ENCODE data around the gene MRTFB. TPM values are rescaled to one million over a fixed set of nuclear protein-coding genes. Genes with fewer than 3 reads are reported as not detected.

MRTFB gene
- total and polyA plus RNA-seq, 2 experiments from 2014 or later, result 13.9 to 22.2 TPM

DNA sequence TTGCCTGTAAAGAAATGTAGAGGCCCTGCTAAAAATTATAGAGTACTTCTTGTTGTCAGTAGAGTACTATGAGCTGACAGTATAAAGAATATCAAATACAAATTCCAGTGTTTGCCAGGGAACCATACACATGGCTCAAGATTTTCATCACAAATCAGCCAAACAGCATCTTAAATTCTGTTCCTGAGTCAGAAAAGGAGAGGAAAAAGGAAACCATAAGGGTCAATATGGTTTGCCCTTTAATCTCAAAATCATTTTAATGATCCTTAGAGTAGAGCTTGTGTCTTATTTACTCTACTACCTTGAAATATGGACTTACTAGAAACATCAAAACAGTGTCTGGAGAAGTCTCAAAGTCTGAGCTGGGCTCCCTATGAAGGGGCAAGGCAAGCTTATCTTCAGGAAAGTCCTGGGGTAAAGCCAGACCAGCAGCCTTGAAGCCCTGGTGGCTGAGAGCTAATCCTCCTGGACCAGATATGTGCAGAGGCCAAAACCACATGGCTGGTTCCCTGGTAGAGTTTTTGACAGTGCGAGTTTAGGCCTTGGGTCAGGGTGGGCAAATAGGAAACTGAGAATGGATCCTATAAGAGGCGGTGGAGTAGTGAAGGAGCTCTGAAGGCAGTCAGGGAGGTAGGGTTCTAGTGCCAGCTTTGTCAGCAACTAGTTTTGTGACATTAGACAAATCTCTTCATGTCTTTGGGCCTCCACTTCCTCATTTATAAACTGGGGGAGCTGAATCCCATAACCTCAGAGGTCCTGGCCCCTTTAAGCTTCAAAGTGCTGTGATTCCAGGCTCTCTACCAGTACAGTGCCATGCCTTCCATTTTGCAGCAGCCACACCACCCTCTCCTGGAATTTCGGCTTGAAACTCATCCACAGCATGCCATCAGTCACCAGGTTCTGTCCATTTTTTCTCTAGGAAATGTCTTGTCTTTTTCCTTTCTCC, 38.9 kb downstream of the MRTFB start:
- H3K4me1 Mint-ChIP-seq, result peaks cover 31% of the 10 kb centered on the region
- H3K27ac ChIP-seq (ENCODE audit: low read depth), result no peak overlapping the region
- H3K36me3 Mint-ChIP-seq (ENCODE audit: low read depth), result no peaks in the 10 kb centered on the region
- peaks cover 71% of the 10 kb centered on the region for H3K79me2 ChIP-seq (replicated peaks; ENCODE audit: insufficient read depth)
- H3K4me3 Mint-ChIP-seq, result no peak overlapping the region; the same call in 2 of the 3 replicates
- no peak overlapping the region for H2AFZ ChIP-seq
- H3K4me2 ChIP-seq, result peak overlapping the region; percentile 38
- peaks cover 18% of the 10 kb centered on the region for H4K20me1 ChIP-seq (replicated peaks; ENCODE audit: insufficient read depth)
- no peaks in the 10 kb centered on the region for H3K27me3 ChIP-seq (ENCODE audit: insufficient read depth)
- no peaks in the 10 kb centered on the region for H3F3A ChIP-seq (replicated peaks; ENCODE audit: low read depth)
- H3K27ac Mint-ChIP-seq, result no peak overlapping the region
- no peak for TF ChIP-seq EZH2phosphoT487 (IDR thresholded peaks at IDR 0.05; ENCODE audit: unreplicated experiment)
- TF ChIP-seq ZNF331 (CRISPR knock-in tag; IDR thresholded peaks at IDR 0.05; ENCODE audit: low read depth), result no peak
- TF ChIP-seq JUNB (IDR thresholded peaks at IDR 0.05; ENCODE audit: unreplicated experiment), result no peak
- no peak for TF ChIP-seq EZH2 (IDR thresholded peaks at IDR 0.05; ENCODE audit: low read depth, unreplicated experiment)
- TF ChIP-seq, protein P1, sequence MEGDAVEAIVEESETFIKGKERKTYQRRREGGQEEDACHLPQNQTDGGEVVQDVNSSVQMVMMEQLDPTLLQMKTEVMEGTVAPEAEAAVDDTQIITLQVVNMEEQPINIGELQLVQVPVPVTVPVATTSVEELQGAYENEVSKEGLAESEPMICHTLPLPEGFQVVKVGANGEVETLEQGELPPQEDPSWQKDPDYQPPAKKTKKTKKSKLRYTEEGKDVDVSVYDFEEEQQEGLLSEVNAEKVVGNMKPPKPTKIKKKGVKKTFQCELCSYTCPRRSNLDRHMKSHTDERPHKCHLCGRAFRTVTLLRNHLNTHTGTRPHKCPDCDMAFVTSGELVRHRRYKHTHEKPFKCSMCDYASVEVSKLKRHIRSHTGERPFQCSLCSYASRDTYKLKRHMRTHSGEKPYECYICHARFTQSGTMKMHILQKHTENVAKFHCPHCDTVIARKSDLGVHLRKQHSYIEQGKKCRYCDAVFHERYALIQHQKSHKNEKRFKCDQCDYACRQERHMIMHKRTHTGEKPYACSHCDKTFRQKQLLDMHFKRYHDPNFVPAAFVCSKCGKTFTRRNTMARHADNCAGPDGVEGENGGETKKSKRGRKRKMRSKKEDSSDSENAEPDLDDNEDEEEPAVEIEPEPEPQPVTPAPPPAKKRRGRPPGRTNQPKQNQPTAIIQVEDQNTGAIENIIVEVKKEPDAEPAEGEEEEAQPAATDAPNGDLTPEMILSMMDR (conservative IDR thresholded peaks at IDR 0.05; ENCODE audit: low read depth in 2 of 2), result no peak
- TF ChIP-seq, protein P2, sequence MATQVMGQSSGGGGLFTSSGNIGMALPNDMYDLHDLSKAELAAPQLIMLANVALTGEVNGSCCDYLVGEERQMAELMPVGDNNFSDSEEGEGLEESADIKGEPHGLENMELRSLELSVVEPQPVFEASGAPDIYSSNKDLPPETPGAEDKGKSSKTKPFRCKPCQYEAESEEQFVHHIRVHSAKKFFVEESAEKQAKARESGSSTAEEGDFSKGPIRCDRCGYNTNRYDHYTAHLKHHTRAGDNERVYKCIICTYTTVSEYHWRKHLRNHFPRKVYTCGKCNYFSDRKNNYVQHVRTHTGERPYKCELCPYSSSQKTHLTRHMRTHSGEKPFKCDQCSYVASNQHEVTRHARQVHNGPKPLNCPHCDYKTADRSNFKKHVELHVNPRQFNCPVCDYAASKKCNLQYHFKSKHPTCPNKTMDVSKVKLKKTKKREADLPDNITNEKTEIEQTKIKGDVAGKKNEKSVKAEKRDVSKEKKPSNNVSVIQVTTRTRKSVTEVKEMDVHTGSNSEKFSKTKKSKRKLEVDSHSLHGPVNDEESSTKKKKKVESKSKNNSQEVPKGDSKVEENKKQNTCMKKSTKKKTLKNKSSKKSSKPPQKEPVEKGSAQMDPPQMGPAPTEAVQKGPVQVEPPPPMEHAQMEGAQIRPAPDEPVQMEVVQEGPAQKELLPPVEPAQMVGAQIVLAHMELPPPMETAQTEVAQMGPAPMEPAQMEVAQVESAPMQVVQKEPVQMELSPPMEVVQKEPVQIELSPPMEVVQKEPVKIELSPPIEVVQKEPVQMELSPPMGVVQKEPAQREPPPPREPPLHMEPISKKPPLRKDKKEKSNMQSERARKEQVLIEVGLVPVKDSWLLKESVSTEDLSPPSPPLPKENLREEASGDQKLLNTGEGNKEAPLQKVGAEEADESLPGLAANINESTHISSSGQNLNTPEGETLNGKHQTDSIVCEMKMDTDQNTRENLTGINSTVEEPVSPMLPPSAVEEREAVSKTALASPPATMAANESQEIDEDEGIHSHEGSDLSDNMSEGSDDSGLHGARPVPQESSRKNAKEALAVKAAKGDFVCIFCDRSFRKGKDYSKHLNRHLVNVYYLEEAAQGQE (IDR thresholded peaks at IDR 0.05; ENCODE audit: unreplicated experiment), result no peak
- H3K4me1 ChIP-seq (ENCODE audit: insufficient read depth), result peaks cover 14% of the 10 kb centered on the region
- no peaks in the 10 kb centered on the region for H3K9me2 ChIP-seq (ENCODE audit: insufficient read depth)
- ATAC-seq (peak; percentile 51), DNase-seq (ENCODE audit: low spot score) (peak; percentile 18)
- no peaks in the 10 kb centered on the region for H3K36me3 ChIP-seq (ENCODE audit: insufficient read depth)
- H3K27me3 Mint-ChIP-seq (ENCODE audit: insufficient read depth, low read depth, poor library complexity), result no peaks in the 10 kb centered on the region
- H3K4me3 ChIP-seq, result no peak overlapping the region
- H3K9me3 Mint-ChIP-seq, result no peaks in the 10 kb centered on the region

DNA sequence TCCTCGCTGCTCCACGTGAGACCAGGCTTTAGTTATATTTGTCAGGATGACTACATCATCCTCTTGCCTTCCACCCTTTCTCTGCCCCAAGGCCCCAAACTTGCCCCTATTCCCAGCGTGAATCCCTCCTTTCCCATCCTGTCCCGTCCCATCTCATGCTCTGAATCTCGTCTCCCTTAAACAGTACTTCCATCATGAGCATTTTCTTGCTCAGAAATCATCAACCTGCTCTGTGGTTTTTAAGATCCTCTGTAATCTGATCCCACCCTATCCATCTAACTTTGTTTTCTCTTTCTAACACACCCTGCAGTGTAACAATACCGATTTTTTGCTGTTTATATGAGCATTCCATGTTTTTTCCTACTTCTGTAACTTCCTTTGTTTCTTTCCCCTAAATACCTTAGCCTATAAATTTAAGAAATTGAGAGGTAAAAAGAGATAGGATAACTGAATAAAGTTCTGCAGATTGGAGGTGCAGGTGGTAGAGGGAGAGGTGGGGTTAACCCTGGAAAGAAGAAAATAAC, 39.7 kb downstream of the MRTFB start:
- Histone ChIP-seq H3K4me2 (peak overlapping the region; percentile 38), H3K4me3 (no peak overlapping the region), H3K36me3 (ENCODE audit: insufficient read depth) (no peaks in the 10 kb centered on the region), H3K79me2 (replicated peaks; ENCODE audit: insufficient read depth) (peaks cover 70% of the 10 kb centered on the region), H3K27ac (ENCODE audit: low read depth) (no peak overlapping the region), H3K4me1 (ENCODE audit: insufficient read depth) (peaks cover 14% of the 10 kb centered on the region), H3K9me2 (ENCODE audit: insufficient read depth) (no peaks in the 10 kb centered on the region), H3F3A (replicated peaks; ENCODE audit: low read depth) (no peaks in the 10 kb centered on the region), H4K20me1 (replicated peaks; ENCODE audit: insufficient read depth) (peaks cover 14% of the 10 kb centered on the region), H2AFZ (no peak overlapping the region), H3K27me3 (ENCODE audit: insufficient read depth) (no peaks in the 10 kb centered on the region)
- peaks cover 29% of the 10 kb centered on the region for H3K4me1 Mint-ChIP-seq
- ATAC-seq (no peak), DNase-seq (ENCODE audit: low spot score) (no peak)
- H3K36me3 Mint-ChIP-seq (ENCODE audit: low read depth), result no peaks in the 10 kb centered on the region
- H3K9me3 Mint-ChIP-seq, result no peaks in the 10 kb centered on the region
- no peak overlapping the region for H3K4me3 Mint-ChIP-seq
- H3K27me3 Mint-ChIP-seq (ENCODE audit: insufficient read depth, low read depth, poor library complexity), result no peaks in the 10 kb centered on the region
- H3K27ac Mint-ChIP-seq, result no peak overlapping the region
- TF ChIP-seq, protein P1 (conservative IDR thresholded peaks at IDR 0.05; ENCODE audit: low read depth in 2 of 2), result no peak
- TF ChIP-seq, protein P2 (IDR thresholded peaks at IDR 0.05; ENCODE audit: unreplicated experiment), result no peak
- no peak for TF ChIP-seq CREB1 (CRISPR knock-in tag; IDR thresholded peaks at IDR 0.05; ENCODE audit: low read depth)
- no peak for TF ChIP-seq EZH2phosphoT487 (IDR thresholded peaks at IDR 0.05; ENCODE audit: unreplicated experiment)
- no peak for TF ChIP-seq EZH2 (IDR thresholded peaks at IDR 0.05; ENCODE audit: low read depth, unreplicated experiment)
